Activated CD4-positive, alpha-beta T cell treated with anti-CD3 and anti-CD28 coated beads, Interleukin-2, amount 10 ng/mL, durations not matched to agents 7 days and 5 days (primary cell): ENCODE results near the gene GAL3ST2. TPM values are rescaled to one million over a fixed set of nuclear protein-coding genes. Genes with fewer than 3 reads are reported as not detected.
"Not testable (repeated sequence)": the region's sequence is repeated elsewhere in the genome, so short reads cannot be mapped to it uniquely, and the experiment has no call there.

Experiments used
- CTCF ChIA-PET: fragments of 350-600 bp; sonication (Branson Sonifier 250); formaldehyde crosslinking; loops from one replicate; lab custom pipeline; 2021; ENCODE audit warnings: antibody characterized with exemption; lab: Charles Lee
- POLR2A ChIA-PET: fragments of 350-600 bp; sonication (Branson Sonifier 250); formaldehyde crosslinking; loops from one replicate; lab custom pipeline; 2021; ENCODE audit warnings: antibody characterized with exemption; lab: Charles Lee
- DNase-seq: peaks from one replicate; pipeline ENCODE4 v3.0.0-alpha.2; 2020
- H3K27ac Mint-ChIP-seq: one replicate; pipeline ENCODE4 v1.8.0; 2021; ENCODE audit warnings: mild to moderate bottlenecking, moderate library complexity, mixed read lengths
- H3K27me3 Mint-ChIP-seq: one replicate; pipeline ENCODE4 v1.8.0; 2021; ENCODE audit warnings: mixed read lengths
- H3K36me3 Mint-ChIP-seq: one replicate; pipeline ENCODE4 v1.8.0; 2021; ENCODE audit warnings: low read depth, mixed read lengths
- H3K4me1 Mint-ChIP-seq: one replicate; pipeline ENCODE4 v1.8.0; 2021; ENCODE audit warnings: mixed read lengths
- H3K4me3 Mint-ChIP-seq: one replicate; pipeline ENCODE4 v1.8.0; 2021; ENCODE audit warnings: mild to moderate bottlenecking, moderate library complexity, mixed read lengths
- H3K9me3 Mint-ChIP-seq: one replicate; pipeline ENCODE4 v1.8.0; 2021; ENCODE audit warnings: mixed read lengths
- total RNA-seq, 2 experiments: library from RNA; stranded (reverse); gene quantifications; one replicate each; pipeline ENCODE4 v1.2.3, GENCODE V29; 2021

Gene GAL3ST2
- total RNA-seq, 2 experiments from 2014 or later, result not detected

DNA sequence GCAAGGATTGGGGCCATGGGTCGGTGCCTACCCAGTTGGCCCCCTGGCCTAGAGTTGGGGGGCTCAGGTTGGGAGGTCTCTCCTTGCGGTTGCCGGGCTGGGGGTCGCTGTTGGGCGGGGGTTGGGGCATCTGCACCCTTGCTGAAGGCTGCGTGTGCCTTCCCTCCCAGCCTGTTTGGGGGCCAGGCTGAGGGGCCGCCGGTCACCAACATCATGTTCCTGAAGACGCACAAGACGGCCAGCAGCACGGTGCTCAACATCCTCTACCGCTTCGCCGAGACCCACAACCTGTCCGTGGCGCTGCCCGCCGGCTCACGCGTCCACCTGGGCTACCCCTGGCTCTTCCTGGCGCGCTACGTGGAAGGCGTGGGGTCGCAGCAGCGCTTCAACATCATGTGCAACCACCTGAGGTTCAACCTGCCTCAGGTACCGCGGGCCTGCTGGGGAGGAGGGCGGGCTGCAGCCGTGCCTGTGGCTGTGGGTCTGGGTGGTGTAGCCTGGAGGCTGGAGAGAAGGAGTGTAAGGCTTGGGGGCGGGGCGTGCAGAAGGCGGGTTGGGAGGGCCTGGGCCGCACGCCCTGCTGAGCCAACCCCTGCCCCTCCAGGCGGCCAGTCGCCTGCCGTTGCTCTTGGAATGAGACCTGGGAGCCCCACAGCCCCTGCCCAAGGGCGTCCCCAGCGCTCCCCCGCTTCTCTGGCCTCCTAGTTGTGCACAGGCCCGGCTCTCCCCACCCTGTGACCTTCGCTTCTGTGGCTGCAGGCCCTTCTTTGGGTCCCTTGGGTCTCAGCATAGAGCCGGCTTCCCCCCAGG lies 25.2 kb downstream of the GAL3ST2 start:
- Mint-ChIP-seq H3K9me3 (no peaks in the 10 kb centered on the region), H3K4me1 (peaks cover 9% of the 10 kb centered on the region), H3K27ac (no peak overlapping the region), H3K4me3 (no peak overlapping the region), H3K36me3 (no peaks in the 10 kb centered on the region), H3K27me3 (peaks cover 7% of the 10 kb centered on the region)
- POLR2A ChIA-PET, result no interaction called here
- no peak for DNase-seq
- CTCF ChIA-PET, result no interaction called here

- CTCF ChIA-PET, result no interaction called here
- Mint-ChIP-seq H3K9me3 (no peaks in the 10 kb centered on the region), H3K36me3 (no peaks in the 10 kb centered on the region), H3K4me3 (no peak overlapping the region), H3K4me1 (peaks cover 9% of the 10 kb centered on the region), H3K27me3 (peaks cover 7% of the 10 kb centered on the region), H3K27ac (no peak overlapping the region)
- DNase-seq, result no peak
- POLR2A ChIA-PET, result no interaction called here
These were observed 26.0 kb downstream of the GAL3ST2 start for GRCh38 chr2:241802421-241803318.

DNA sequence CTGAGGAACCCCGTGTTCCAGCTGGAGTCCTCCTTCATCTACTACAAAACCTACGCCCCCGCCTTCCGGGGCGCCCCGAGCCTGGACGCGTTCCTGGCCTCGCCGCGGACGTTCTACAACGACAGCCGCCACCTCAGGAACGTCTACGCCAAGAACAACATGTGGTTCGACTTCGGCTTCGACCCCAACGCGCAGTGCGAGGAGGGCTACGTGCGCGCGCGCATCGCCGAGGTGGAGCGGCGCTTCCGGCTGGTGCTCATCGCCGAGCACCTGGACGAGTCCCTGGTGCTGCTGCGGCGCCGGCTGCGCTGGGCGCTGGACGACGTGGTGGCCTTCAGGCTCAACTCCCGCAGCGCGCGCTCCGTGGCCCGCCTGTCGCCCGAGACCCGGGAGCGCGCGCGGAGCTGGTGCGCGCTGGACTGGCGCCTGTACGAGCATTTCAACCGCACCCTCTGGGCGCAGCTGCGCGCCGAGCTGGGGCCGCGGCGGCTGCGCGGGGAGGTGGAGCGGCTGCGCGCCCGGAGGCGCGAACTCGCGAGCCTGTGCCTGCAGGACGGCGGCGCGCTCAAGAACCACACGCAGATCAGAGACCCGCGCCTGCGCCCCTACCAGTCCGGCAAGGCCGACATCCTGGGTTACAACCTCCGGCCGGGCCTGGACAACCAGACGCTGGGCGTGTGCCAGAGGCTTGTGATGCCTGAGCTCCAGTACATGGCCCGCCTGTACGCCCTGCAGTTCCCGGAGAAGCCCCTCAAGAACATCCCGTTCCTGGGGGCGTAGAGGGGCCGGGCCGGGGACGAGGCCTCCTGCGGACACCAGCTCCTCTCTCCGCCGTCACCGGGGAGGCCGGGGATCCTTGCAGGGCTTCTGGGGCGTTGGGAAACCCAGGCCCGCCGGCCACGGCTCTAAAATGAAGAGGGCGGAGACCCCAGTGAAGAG lies 27.0 kb downstream of the GAL3ST2 start:
- ChIA-PET POLR2A (no interaction called here), CTCF (interaction anchor here (0.5 to 1.6 kb wide), 7 partner anchors 9 to 427 kb away, joined by 3 to 7 read pairs (median 3); no protein-coding TSS in a partner anchor)
- Mint-ChIP-seq H3K27me3 (peaks cover 10% of the 10 kb centered on the region), H3K4me3 (peak overlapping the region; percentile 48), H3K27ac (peak overlapping the region; percentile 60), H3K36me3 (no peaks in the 10 kb centered on the region), H3K4me1 (peaks cover 9% of the 10 kb centered on the region), H3K9me3 (no peaks in the 10 kb centered on the region)
- peak; percentile 40 for DNase-seq

DNA sequence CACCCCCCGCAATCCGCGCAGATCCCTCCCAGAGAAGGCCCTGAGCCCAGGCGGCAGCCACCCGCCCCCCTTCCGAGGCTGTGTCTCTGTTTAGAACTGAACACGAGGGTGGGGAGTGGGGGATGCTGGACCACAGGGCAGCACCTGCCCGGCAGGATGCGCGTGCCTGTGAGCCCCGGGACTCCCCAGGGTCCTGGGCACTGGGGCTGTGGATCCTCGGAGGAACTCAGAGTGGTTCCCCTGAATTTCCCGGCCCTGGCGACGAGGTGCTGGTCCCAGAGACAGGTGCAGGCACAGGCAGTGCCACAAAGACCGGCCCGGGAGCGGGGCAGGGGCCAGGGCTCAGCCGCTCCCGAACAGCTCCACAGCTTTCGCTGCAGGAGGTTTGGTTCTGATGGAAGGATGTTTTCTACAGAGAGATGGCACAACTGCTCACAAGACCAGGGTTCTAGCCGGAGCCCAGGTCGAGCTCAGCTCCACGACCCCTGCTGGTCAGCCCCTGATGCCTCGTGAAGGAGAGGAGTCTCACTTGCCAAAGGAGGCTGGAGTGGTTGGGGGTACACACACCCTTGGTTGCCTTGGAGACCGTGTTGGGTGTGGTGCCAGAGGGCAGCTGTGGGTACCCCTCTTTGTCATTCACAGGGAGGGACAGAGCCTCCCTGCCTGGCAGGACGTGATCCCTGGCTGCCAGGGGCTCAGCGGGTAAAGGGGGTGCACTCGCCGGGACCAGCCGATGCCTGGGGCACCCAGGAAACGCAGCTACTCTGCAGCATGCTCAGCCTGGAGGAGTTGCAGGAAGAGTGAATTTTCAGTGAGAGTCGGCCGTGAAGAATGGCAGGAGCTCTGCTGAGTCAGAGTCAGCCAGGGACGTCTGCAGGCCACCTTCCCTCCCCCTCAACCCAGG lies 28.0 kb downstream of the GAL3ST2 start:
- CTCF ChIA-PET, result interaction anchor here (1.1 to 1.6 kb wide), 6 partner anchors 9 to 55 kb away, joined by 3 to 7 read pairs (median 4); no protein-coding TSS in a partner anchor
- no peak overlapping the region for H3K4me3 Mint-ChIP-seq
- peaks cover 10% of the 10 kb centered on the region for H3K27me3 Mint-ChIP-seq

DNA sequence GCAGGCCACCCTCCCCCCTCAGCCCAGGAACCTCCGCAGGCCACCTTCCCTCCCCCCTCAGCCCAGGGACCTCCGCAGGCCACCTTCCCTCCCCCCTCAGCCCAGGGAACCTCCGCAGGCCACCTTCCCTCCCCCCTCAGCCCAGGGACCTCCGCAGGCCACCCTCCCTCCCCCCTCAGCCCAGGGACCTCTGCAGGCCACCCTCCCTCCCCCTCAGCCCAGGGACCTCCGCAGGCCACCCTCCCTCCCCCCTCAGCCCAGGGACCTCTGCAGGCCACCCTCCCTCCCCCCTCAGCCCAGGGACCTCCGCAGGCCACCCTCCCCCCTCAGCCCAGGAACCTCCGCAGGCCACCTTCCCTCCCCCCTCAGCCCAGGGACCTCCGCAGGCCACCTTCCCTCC lies 29.6 kb downstream of the GAL3ST2 start:
- H3K9me3 Mint-ChIP-seq, H3K4me3 Mint-ChIP-seq: not testable (repeated sequence)

More for the DNA sequence above, 28.0 kb downstream of the GAL3ST2 start:
- no peak for DNase-seq
- peaks cover 9% of the 10 kb centered on the region for H3K4me1 Mint-ChIP-seq
- POLR2A ChIA-PET, result no interaction called here
- no peak overlapping the region for H3K27ac Mint-ChIP-seq
- H3K9me3 Mint-ChIP-seq, result no peaks in the 10 kb centered on the region
- H3K36me3 Mint-ChIP-seq, result no peaks in the 10 kb centered on the region

DNA sequence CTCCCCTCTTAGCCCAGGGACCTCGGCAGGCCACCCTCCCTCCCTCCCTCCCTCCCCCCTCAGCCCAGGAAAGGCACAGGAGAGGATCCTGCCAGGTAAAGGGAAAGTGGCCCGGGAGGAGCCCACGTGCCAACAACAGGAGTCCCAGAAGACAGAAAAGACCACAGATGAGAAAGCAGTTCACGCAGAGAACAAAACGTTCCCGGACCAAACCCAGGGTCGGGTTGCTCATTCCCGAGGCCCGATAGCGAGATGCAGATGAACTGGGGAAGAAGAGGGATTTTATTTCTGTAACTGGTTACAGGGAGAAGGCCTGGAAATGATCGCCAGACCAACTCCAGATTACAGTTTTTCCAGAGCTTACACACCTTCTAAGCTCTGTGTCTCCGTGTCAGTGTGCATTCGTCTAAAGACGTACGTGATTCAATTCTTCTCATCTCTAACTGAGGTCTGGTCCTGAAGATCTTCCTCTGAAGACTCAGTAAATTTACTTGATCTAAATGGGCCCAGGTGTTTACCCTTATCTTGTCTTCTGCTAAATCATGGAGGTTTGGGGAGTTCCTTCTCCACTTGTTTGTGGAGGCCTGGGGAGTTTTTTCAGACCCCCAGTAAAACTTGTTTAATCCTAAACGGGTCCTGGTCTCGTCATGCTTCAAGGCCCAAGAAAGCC lies 31.6 kb downstream of the GAL3ST2 start:
- Mint-ChIP-seq H3K36me3 (no peaks in the 10 kb centered on the region), H3K27me3 (peaks cover 10% of the 10 kb centered on the region), H3K9me3 (no peaks in the 10 kb centered on the region), H3K4me3 (no peak overlapping the region), H3K4me1 (peaks cover 9% of the 10 kb centered on the region), H3K27ac (no peak overlapping the region)
- ChIA-PET CTCF (interaction anchor here (1.3 kb wide), 1 partner anchor 36 kb away, joined by 3 read pairs; no protein-coding TSS in a partner anchor), POLR2A (no interaction called here)
- no peak for DNase-seq

More for the DNA sequence above, 29.6 kb downstream of the GAL3ST2 start:
- CTCF ChIA-PET, H3K36me3 Mint-ChIP-seq, POLR2A ChIA-PET, H3K4me1 Mint-ChIP-seq, DNase-seq, H3K27ac Mint-ChIP-seq: not testable (repeated sequence)
- H3K27me3 Mint-ChIP-seq, result peaks cover 10% of the 10 kb centered on the region

DNA sequence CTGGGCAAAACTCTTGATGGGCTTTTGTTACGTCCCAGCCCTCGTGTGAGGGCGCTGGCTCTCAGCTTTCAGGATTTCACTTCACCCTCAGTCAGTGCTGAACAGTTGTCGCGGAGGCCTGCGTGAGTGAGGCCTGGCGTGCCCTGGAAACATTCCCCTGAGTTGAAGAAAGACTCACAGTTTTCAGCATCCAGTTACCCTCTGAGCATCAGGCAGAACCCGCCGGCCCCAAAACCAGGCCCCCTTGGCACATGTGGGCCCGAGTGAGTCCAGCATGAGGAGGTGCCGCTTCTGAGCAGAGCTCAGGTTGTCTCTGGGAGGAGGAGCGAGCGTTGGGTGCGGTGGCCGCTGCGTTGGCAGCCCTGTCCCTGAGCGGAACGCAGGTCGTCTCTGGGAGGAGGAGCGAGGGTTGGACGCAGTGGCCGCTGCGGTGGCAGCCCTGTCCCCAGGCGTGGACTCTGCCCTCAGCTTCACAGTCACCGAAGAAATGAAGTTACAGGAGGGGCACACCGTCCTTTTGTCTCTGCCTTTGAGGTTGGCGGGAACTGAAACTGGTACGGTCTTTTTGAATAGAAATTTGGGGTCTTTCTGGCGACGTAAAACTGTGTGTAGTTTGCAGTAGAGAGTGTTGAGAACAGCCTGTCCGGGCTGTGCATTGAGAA lies 32.2 kb downstream of the GAL3ST2 start, which contains the start of gene NEU4:
Gene NEU4, plus strand, starts transcription at position 473 of the 662 bp plus-strand sequence. CDS start 5,292 bp downstream, outside the sequence.
- Mint-ChIP-seq H3K27me3 (peaks cover 7% of the 10 kb centered on the region), H3K9me3 (no peaks in the 10 kb centered on the region), H3K4me1 (peaks cover 7% of the 10 kb centered on the region), H3K4me3 (no peak within 1 kb of the TSS), H3K27ac (no peak within 1 kb of the TSS), H3K36me3 (no peaks in the 10 kb centered on the region)
- DNase-seq, result no peak
- POLR2A ChIA-PET, result no interaction called here
- CTCF ChIA-PET, result interaction anchor here (1.3 kb wide), 1 partner anchor 37 kb away, joined by 3 read pairs; no protein-coding TSS in a partner anchor

- no peak for DNase-seq
- ChIA-PET POLR2A (no interaction called here), CTCF (interaction anchor here (1.0 kb wide), 1 partner anchor 72 kb away, joined by 4 read pairs; no protein-coding TSS in a partner anchor)
- H3K27ac Mint-ChIP-seq, result no peak overlapping the region
- H3K4me1 Mint-ChIP-seq, result peaks cover 6% of the 10 kb centered on the region
- no peak overlapping the region for H3K4me3 Mint-ChIP-seq
- no peaks in the 10 kb centered on the region for H3K9me3 Mint-ChIP-seq
- no peaks in the 10 kb centered on the region for H3K36me3 Mint-ChIP-seq
- H3K27me3 Mint-ChIP-seq, result peaks cover 6% of the 10 kb centered on the region
These were observed 33.0 kb downstream of the GAL3ST2 start for GRCh38 chr2:241809383-241810306.

GRCh38 chr2:241810307-241811200 lies 33.9 kb downstream of the GAL3ST2 start:
- H3K4me3 Mint-ChIP-seq, result no peak overlapping the region
- CTCF ChIA-PET, result interaction anchor here (1.0 kb wide), 1 partner anchor 73 kb away, joined by 4 read pairs; no protein-coding TSS in a partner anchor
- POLR2A ChIA-PET, result no interaction called here
- no peak for DNase-seq
- H3K4me1 Mint-ChIP-seq, result peaks cover 3% of the 10 kb centered on the region
- H3K9me3 Mint-ChIP-seq, result no peaks in the 10 kb centered on the region
- H3K27ac Mint-ChIP-seq, result no peak overlapping the region
- peaks cover 3% of the 10 kb centered on the region for H3K27me3 Mint-ChIP-seq
- no peaks in the 10 kb centered on the region for H3K36me3 Mint-ChIP-seq
